SU-DHL-6 (cell line): ENCODE results near the gene IQSEC3.
"Not testable (repeated sequence)": the region's sequence is repeated elsewhere in the genome, so short reads cannot be mapped to it uniquely, and the experiment has no call there.

ENCODE experiments used
- H2AFZ ChIP-seq: fragments of 200-600 bp; sonication (generic); 2 replicates; pipeline ENCODE4 v1.6.1; 2014; ENCODE audit warnings: low read depth, mild to moderate bottlenecking, moderate library complexity, mixed read lengths, antibody characterized with exemption, low read length; ENCODE audit not compliant: severe bottlenecking
- H3F3A ChIP-seq: fragments of 200-600 bp; shearing (Covaris generic); 2 replicates; pipeline ENCODE4 v1.6.0; 2016; ENCODE audit warnings: antibody characterized with exemption, mild to moderate bottlenecking; ENCODE audit not compliant: insufficient read depth
- H3K27ac ChIP-seq: fragments of 200-600 bp; sonication (generic); 2 replicates; pipeline ENCODE4 v1.5.1; 2016; ENCODE audit warnings: low read depth, mild to moderate bottlenecking, low read length, moderate library complexity, mixed read lengths
- H3K27me3 ChIP-seq: fragments of 200-600 bp; sonication (generic), shearing (Covaris generic); 2 replicates; pipeline ENCODE4 v1.6.0; 2014; ENCODE audit warnings: mild to moderate bottlenecking, low read length
- H3K36me3 ChIP-seq: fragments of 200-600 bp; sonication (generic); 2 replicates; pipeline ENCODE4 v1.6.1; 2014; ENCODE audit warnings: mild to moderate bottlenecking, low read length, mixed read lengths
- H3K4me2 ChIP-seq: fragments of 300-600, 200-600 bp; shearing (Covaris generic), sonication (generic); 2 replicates; pipeline ENCODE4 v1.6.0; 2014; ENCODE audit warnings: low read length, low read depth, mild to moderate bottlenecking; ENCODE audit not compliant: poor library complexity, severe bottlenecking
- H3K4me3 ChIP-seq: fragments of 200-600 bp; sonication (generic); 2 replicates; pipeline ENCODE4 v1.5.1; 2014; ENCODE audit warnings: antibody characterized with exemption, low read length, mild to moderate bottlenecking, mixed read lengths; ENCODE audit not compliant: insufficient read depth, poor library complexity, severe bottlenecking
- H3K79me2 ChIP-seq: fragments of 200-600 bp; sonication (generic); 2 replicates; pipeline ENCODE4 v1.6.1; 2014; ENCODE audit warnings: mild to moderate bottlenecking, low read length, moderate library complexity; ENCODE audit not compliant: insufficient read depth
- H3K9ac ChIP-seq: fragments of 200-600 bp; sonication (generic); 2 replicates; pipeline ENCODE4 v1.7.0; 2014; ENCODE audit warnings: mild to moderate bottlenecking, low read length
- H3K9me2 ChIP-seq: fragments of 200-600 bp; sonication (generic); replicated peaks from 2 replicates; pipeline ENCODE4 v1.6.1; 2014; ENCODE audit warnings: low read length; ENCODE audit not compliant: insufficient read depth
- H3K9me3 ChIP-seq: fragments of 200-600 bp; sonication (generic); 2 replicates; pipeline ENCODE4 v1.6.1; 2014; ENCODE audit warnings: low read length, mixed read lengths; ENCODE audit not compliant: insufficient read depth
- H4K20me1 ChIP-seq: fragments of 200-600 bp; sonication (generic); 2 replicates; pipeline ENCODE4 v1.6.1; 2014; ENCODE audit warnings: low read depth, mild to moderate bottlenecking, antibody characterized with exemption, low read length, moderate library complexity, mixed read lengths
- EZH2phosphoT487 ChIP-seq: fragments of 200-600 bp; sonication (generic), shearing (Covaris generic); conservative IDR thresholded peaks from 2 replicates; pipeline ENCODE4 v1.6.1; 2018; ENCODE audit warnings: mild to moderate bottlenecking, antibody characterized with exemption, low read length, moderate library complexity, mixed read lengths
- TF ChIP-seq, protein P1 (sequence below): fragments of 200-600 bp; sonication (generic); IDR thresholded peaks from one replicate; pipeline ENCODE4 v1.5.1; 2017; ENCODE audit warnings: antibody characterized with exemption, mild to moderate bottlenecking, low read length, moderate library complexity; ENCODE audit not compliant: insufficient read depth, poor library complexity, severe bottlenecking

Gene IQSEC3

GRCh38 chr12:51962-52361 is 14.6 kb upstream of the IQSEC3 start:
- H3K9me3 ChIP-seq, H3K4me3 ChIP-seq, H3K9ac ChIP-seq, H3F3A ChIP-seq, H3K4me2 ChIP-seq, H3K9me2 ChIP-seq, H4K20me1 ChIP-seq, H3K27me3 ChIP-seq, H3K27ac ChIP-seq, H2AFZ ChIP-seq, H3K79me2 ChIP-seq, H3K36me3 ChIP-seq: not testable (repeated sequence)

GRCh38 chr12:52902-53734 is 13.4 kb upstream of the IQSEC3 start:
- H3K27me3 ChIP-seq, H3K36me3 ChIP-seq, H3K9me2 ChIP-seq, H3F3A ChIP-seq, H3K4me3 ChIP-seq, H3K4me2 ChIP-seq, H3K9me3 ChIP-seq, H3K9ac ChIP-seq, H3K27ac ChIP-seq, H2AFZ ChIP-seq, H4K20me1 ChIP-seq, H3K79me2 ChIP-seq: not testable (repeated sequence)

- H3K27me3 ChIP-seq: no peaks in the 10 kb centered on the region
These were observed 12.5 kb upstream of the IQSEC3 start for GRCh38 chr12:53735-54730.

DNA sequence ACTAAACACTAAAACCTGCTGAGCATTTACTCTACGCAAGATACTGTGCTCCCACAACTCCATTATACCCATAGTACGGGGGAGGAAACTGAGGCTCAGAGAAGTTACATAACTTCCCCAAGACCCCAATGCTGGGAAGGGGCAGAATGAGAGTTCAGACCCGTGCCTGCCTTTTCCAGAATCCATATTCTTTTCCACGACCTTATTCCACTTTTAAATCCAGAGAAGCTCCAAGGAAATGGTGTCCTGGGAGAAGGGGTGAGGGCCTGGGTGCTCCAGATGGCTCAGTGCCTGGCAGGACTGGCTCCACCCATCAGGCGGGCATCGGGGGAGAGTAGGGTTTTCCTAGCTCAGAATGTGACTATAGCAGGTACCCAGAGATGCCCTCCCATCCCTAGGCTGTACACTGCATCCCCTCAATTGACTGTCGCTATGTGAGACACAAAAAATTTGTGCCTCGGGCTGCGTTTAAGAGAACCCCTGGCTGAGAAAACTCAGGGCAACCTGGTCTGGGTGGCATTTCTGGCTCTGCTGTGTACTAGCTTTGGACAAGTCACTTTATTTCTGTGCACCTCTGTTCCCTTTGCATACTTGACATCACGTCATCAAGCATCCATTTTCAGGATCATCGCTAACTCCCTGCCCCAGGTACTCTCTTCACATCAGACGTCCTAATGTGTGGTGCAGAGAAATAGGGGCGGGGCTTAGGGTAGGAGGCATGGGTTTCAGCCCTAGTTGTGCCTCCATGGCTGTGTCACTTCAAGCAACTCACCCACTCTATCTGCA is 11.6 kb upstream of the IQSEC3 start:
- Histone ChIP-seq H3K9me2 (no peaks in the 10 kb centered on the region), H3K27ac (no peak overlapping the region), H3F3A (no peaks in the 10 kb centered on the region), H3K4me2 (no peak overlapping the region), H2AFZ (no peak overlapping the region), H3K27me3 (no peaks in the 10 kb centered on the region), H3K36me3 (no peaks in the 10 kb centered on the region), H3K9me3 (0 out of 2 replicates have a peak, but pooled peaks cover 4% of the 10 kb centered on the region), H4K20me1 (no peaks in the 10 kb centered on the region), H3K4me3 (no peak overlapping the region), H3K9ac (no peak overlapping the region), H3K79me2 (no peaks in the 10 kb centered on the region)
- no peak for TF ChIP-seq EZH2phosphoT487
- TF ChIP-seq, protein P1, sequence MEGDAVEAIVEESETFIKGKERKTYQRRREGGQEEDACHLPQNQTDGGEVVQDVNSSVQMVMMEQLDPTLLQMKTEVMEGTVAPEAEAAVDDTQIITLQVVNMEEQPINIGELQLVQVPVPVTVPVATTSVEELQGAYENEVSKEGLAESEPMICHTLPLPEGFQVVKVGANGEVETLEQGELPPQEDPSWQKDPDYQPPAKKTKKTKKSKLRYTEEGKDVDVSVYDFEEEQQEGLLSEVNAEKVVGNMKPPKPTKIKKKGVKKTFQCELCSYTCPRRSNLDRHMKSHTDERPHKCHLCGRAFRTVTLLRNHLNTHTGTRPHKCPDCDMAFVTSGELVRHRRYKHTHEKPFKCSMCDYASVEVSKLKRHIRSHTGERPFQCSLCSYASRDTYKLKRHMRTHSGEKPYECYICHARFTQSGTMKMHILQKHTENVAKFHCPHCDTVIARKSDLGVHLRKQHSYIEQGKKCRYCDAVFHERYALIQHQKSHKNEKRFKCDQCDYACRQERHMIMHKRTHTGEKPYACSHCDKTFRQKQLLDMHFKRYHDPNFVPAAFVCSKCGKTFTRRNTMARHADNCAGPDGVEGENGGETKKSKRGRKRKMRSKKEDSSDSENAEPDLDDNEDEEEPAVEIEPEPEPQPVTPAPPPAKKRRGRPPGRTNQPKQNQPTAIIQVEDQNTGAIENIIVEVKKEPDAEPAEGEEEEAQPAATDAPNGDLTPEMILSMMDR: no peak

More at GRCh38 chr12:53735-54730, 12.5 kb upstream of the IQSEC3 start:
- H3K27ac ChIP-seq: no peak overlapping the region
- no peaks in the 10 kb centered on the region for H3K79me2 ChIP-seq
- H3K4me2 ChIP-seq: no peak overlapping the region
- H3K9me3 ChIP-seq: 0 out of 2 replicates have a peak, but pooled peaks cover 4% of the 10 kb centered on the region
- H3K9ac ChIP-seq: no peak overlapping the region
- no peaks in the 10 kb centered on the region for H3F3A ChIP-seq
- no peaks in the 10 kb centered on the region for H3K9me2 ChIP-seq
- H2AFZ ChIP-seq: no peak overlapping the region
- no peak overlapping the region for H3K4me3 ChIP-seq
- TF ChIP-seq EZH2phosphoT487: no peak
- TF ChIP-seq, protein P1: no peak
- H4K20me1 ChIP-seq: no peaks in the 10 kb centered on the region
- H3K36me3 ChIP-seq: no peaks in the 10 kb centered on the region
